Dedifferentiated amniotic fluid mesenchymal stem cell (primary cell): ENCODE results near the gene SLC6A16.
"Not testable (repeated sequence)": the region's sequence is repeated elsewhere in the genome, so short reads cannot be mapped to it uniquely, and the experiment has no call there.

Experiments used
- DNase-seq: peaks from one replicate; pipeline ENCODE4 v3.0.0-alpha.2; 2016; ENCODE audit errors: extremely low spot score

Gene SLC6A16

GRCh38 chr19:49324801-49325576 is at the start of gene SLC6A16:
Gene SLC6A16 (minus strand): TSS chr19:49325191. CDS start chr19:49311347, 13,844 bp downstream.
- DNase-seq, result no peak

GRCh38 chr19:49373174-49373573 is 48.2 kb upstream of the SLC6A16 start:
- DNase-seq, result not testable (repeated sequence)

- DNase-seq, result no peak
These were observed 46.2 kb upstream of the SLC6A16 start for GRCh38 chr19:49371184-49371583.

GRCh38 chr19:49368711-49369358 is 43.8 kb upstream of the SLC6A16 start:
- no peak for DNase-seq

- no peak for DNase-seq
These were observed 41.1 kb upstream of the SLC6A16 start for GRCh38 chr19:49366110-49366509.

GRCh38 chr19:49364083-49364737 is 39.2 kb upstream of the SLC6A16 start:
- DNase-seq, result no peak

GRCh38 chr19:49363268-49364082 is 38.5 kb upstream of the SLC6A16 start, which contains the start of gene DKKL1:
Gene DKKL1 (plus strand): TSS chr19:49363877. CDS start chr19:49363999, 122 bp downstream.
- DNase-seq, result peak; percentile 99

GRCh38 chr19:49362929-49363267 is 37.9 kb upstream of the SLC6A16 start:
- peak; percentile 16 for DNase-seq

GRCh38 chr19:49362048-49362928 is 37.3 kb upstream of the SLC6A16 start, which contains the start of gene TEAD2:
Gene TEAD2 (minus strand): TSS chr19:49362416. CDS start chr19:49360075, 2,341 bp downstream.
- peak; percentile 39 for DNase-seq

GRCh38 chr19:49361438-49362047 is 36.6 kb upstream of the SLC6A16 start:
- DNase-seq, result peak; percentile 73

- DNase-seq, result no peak
These were observed 35.1 kb upstream of the SLC6A16 start for GRCh38 chr19:49359851-49360820.

GRCh38 chr19:49357186-49357585 is 32.2 kb upstream of the SLC6A16 start:
- DNase-seq, result no peak

- DNase-seq, result no peak
These were observed 31.4 kb upstream of the SLC6A16 start for GRCh38 chr19:49356382-49356781.

GRCh38 chr19:49355909-49356353 is 30.9 kb upstream of the SLC6A16 start:
- DNase-seq, result no peak

GRCh38 chr19:49349567-49349966 is 24.6 kb upstream of the SLC6A16 start:
- DNase-seq, result no peak

- no peak for DNase-seq
These were observed 23.6 kb upstream of the SLC6A16 start for GRCh38 chr19:49348305-49349189.

- DNase-seq, result no peak
These were observed 22.8 kb upstream of the SLC6A16 start for GRCh38 chr19:49347835-49348234.

- DNase-seq, result no peak
These were observed 22.2 kb upstream of the SLC6A16 start for GRCh38 chr19:49347191-49347590.
